Measurements from ENCODE around the gene MLF2.

DNA sequence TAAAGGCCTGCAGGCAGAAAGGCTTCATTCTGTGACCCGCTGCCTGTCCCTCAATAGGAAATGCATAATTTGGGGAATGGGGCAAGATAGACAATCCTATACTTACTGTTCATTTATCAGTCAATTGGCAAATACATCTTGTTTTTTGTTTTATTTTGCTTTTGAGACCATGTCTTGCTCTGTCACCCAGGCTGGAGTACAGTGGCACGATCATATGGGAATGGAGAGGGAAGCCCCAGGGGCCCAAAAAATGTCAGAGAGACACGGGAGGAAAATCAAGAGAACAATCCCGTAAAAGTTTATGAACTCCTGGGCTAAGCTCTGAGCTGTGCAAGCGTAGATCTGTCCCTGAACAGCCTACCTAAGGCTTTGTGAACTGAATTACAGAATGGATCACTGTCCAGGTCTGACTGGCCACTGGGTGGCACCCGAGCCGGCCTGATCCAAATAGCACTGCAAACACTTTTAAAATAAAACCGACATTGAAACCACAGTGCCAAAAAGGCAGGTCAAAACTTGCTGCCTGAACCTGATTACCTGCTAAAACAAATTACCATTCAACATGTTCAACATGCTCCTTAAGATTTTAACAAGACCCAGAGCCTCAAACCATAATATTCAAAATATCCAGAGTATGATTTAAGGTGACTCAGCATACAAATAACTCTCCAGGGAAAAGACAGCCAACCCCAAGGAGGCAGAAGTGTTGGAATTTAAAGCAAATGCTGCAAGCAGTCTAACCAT, 17.3 kb downstream of the MLF2 start:
- peak; percentile 13 for TF ChIP-seq POLR2A (IDR thresholded peaks at IDR 0.05; ENCODE audit: low read length)
- TF ChIP-seq GATA1 (IDR thresholded peaks at IDR 0.05; ENCODE audit: low read depth, low read length), result no peak

Data from erythroblast (primary cell).